ENCODE data around the gene OR52L1. TPM values are rescaled to one million over a fixed set of nuclear protein-coding genes. Genes with fewer than 3 reads are reported as not detected.

Gene OR52L1
- total RNA-seq, 1 experiment from 2014 or later, result 0.15 TPM

- CTCF ChIA-PET, result interaction anchor here (1.0 kb wide), 1 partner anchor 224 kb away, joined by 3 read pairs; no protein-coding TSS in a partner anchor
- Mint-ChIP-seq H3K27me3 (ENCODE audit: low read depth) (peaks cover 2% of the 10 kb centered on the region), H3K4me1 (0 out of 2 replicates have a peak, but pooled peaks cover 4% of the 10 kb centered on the region), H3K4me3 (no peak overlapping the region), H3K36me3 (no peaks in the 10 kb centered on the region), H3K27ac (no peak overlapping the region), H3K9me3 (no peaks in the 10 kb centered on the region)
- ATAC-seq (no peak), DNase-seq (ENCODE audit: low spot score) (no peak)
- TF ChIP-seq NFATC4 (CRISPR knock-in tag; IDR thresholded peaks at IDR 0.05), result no peak
- TF ChIP-seq GTF2I (CRISPR knock-in tag; conservative IDR thresholded peaks at IDR 0.05), result no peak
- no peak for TF ChIP-seq E2F1 (CRISPR knock-in tag; IDR thresholded peaks at IDR 0.05)
- TF ChIP-seq STAT6 (CRISPR knock-in tag; conservative IDR thresholded peaks at IDR 0.05; ENCODE audit: low read depth), result no peak
- no peak for TF ChIP-seq USF2 (CRISPR knock-in tag; IDR thresholded peaks at IDR 0.05)
- no peak for TF ChIP-seq ZNF671 (CRISPR knock-in tag; IDR thresholded peaks at IDR 0.05)
- TF ChIP-seq NFE2L1 (CRISPR knock-in tag; IDR thresholded peaks at IDR 0.05), result no peak
- no peak for TF ChIP-seq ZNF263 (CRISPR knock-in tag; IDR thresholded peaks at IDR 0.05; ENCODE audit: low read depth)
- no peak for TF ChIP-seq CTCF (IDR thresholded peaks at IDR 0.05)
- no peak for TF ChIP-seq ZSCAN18 (CRISPR knock-in tag; IDR thresholded peaks at IDR 0.05)
- TF ChIP-seq ZMAT4 (CRISPR knock-in tag; IDR thresholded peaks at IDR 0.05), result no peak
- TF ChIP-seq E2F4 (CRISPR knock-in tag; IDR thresholded peaks at IDR 0.05; ENCODE audit: borderline replicate concordance, low read depth), result no peak
- POLR2A ChIA-PET, result no interaction called here
Measured at GRCh38 chr11:6027501-6027900, 40.7 kb upstream of the OR52L1 start.

- DNase-seq (ENCODE audit: low spot score) (no peak), ATAC-seq (no peak)
- CTCF ChIA-PET, result interaction anchor here (0.7 to 2.3 kb wide), 6 partner anchors 225 to 338 kb away, joined by 3 to 11 read pairs (median 6); no protein-coding TSS in a partner anchor
- POLR2A ChIA-PET, result no interaction called here
- 0 out of 2 replicates have a peak, but pooled peaks cover 4% of the 10 kb centered on the region for H3K4me1 Mint-ChIP-seq
- no peak overlapping the region for H3K27ac Mint-ChIP-seq
- no peaks in the 10 kb centered on the region for H3K36me3 Mint-ChIP-seq
- no peak for TF ChIP-seq ZBTB43 (CRISPR knock-in tag; IDR thresholded peaks at IDR 0.05)
- H3K9me3 Mint-ChIP-seq, result no peaks in the 10 kb centered on the region
- peaks cover 20% of the 10 kb centered on the region for H3K27me3 Mint-ChIP-seq (ENCODE audit: low read depth)
- H3K4me3 Mint-ChIP-seq, result no peak overlapping the region
Measured at GRCh38 chr11:6025056-6025455, 38.3 kb upstream of the OR52L1 start.
